ENCODE measurements around the gene PFN1.
A peak's percentile ranks its signal among the peaks of the same experiment; 100 is the strongest.

PFN1 gene

DNA sequence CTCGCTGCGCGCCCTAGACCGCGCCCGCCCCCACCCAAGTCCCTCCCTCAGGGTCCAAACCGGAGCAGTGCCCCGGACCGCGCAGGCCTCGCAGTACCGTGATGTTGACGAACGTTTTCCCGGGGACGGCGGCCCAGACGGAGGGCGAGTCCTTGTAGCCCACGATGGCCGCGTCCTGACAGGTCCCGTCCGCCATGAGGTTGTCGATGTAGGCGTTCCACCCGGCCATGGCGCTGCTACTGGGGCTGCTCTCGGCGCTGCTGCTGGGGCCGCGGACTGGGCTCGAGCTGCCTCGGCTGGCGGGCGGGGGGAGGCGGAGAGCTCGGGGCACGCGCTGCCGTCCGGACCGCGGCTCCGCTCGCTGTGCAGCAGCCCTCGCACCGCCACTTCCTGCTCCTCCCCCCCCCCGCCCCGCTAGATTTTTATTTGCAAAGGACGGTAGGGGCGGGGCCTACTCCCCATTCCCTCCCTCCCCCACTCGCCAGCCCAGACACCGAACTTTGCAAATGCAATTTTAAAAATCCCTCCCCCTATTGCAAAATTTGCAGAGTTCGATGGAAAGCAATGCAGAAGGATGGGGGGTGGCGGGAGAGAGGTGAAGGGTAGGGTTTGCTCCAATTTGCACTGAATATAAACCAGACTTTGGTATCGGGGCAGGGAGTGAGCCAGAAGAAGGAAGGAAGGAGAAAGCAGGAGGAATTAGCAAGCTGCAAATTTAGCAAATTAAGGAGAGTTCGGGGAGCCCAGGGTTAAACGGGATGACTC, at the start of gene PFN1:
TSS of gene PFN1 (minus strand) at position 365 of the 765 bp plus-strand sequence. CDS start at position 229, 136 bp downstream.
- peak; percentile 84 for DNase-seq (ENCODE audit: low read depth, low spot score)

DNA sequence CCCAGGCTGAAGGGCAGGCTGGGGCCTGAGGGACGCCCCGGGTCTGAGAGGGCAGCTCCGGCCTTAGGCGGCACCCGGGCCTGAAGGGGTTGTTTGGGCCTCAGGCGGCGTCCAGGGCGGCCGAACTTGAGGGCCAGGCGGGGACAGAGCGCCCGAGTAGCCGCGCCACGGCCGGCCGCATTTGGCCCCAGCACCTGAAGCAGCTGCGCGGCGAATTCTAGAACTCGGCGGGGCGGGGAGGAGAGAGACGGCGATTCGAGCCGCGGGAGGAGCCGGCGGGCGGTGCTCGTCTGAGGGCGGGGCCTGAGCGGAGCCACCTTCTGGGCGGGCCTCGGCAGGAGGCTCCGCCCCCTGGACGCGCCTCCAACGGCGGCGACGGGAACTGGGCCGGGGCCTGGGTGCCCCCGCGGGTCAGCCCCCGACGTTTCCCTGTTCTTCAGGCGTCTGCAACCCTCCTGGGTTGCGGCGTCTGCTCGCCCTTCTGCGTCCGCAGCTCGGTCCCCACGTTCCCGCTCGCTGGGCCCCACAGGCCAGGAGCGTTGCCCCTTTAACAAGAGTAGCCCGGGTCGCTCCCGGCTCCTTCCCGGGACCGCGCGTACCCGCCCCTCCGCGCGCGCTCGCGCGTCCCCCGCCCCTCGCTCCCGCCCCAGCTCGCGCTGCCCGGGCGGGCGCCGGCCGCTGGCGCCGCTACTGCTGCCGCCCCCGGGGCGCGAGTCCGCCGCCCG, 49.1 kb upstream of the PFN1 start, which contains the start of the genes INCA1 and KIF1C:
TSS of gene INCA1 (minus strand) at position 221 of the 725 bp plus-strand sequence. CDS start 3,085 bp downstream, outside the sequence.
TSS of gene KIF1C (plus strand) at position 649 of the 725 bp plus-strand sequence. CDS start 2,297 bp downstream, outside the sequence.
- DNase-seq (ENCODE audit: low read depth, low spot score): peak; percentile 50

DNA sequence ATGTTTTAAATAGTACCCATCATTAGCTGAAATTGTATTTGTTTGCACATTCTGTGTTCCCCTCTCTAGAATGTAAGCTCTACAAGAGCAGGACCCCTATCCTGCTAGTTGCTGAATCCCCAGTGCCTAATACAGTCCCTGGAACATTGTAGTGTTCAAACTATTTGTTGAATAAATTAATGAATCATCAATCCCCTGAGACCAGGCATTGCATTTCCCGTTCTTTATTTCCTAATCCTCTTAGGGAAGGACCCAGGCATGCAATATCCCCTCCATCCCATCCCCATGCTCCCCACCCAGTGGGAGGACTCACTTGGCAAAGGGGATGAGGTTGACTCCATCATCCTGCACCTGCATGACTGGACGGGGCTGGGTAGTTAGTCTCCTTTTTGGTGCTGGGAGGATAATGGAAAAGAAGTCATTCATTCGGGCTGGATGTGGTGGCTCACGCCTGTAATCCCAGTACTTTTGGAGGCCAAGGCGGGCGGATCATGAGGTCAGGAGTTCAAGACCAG, 45.8 kb upstream of the PFN1 start:
- DNase-seq (ENCODE audit: low read depth, low spot score): no peak

DNA sequence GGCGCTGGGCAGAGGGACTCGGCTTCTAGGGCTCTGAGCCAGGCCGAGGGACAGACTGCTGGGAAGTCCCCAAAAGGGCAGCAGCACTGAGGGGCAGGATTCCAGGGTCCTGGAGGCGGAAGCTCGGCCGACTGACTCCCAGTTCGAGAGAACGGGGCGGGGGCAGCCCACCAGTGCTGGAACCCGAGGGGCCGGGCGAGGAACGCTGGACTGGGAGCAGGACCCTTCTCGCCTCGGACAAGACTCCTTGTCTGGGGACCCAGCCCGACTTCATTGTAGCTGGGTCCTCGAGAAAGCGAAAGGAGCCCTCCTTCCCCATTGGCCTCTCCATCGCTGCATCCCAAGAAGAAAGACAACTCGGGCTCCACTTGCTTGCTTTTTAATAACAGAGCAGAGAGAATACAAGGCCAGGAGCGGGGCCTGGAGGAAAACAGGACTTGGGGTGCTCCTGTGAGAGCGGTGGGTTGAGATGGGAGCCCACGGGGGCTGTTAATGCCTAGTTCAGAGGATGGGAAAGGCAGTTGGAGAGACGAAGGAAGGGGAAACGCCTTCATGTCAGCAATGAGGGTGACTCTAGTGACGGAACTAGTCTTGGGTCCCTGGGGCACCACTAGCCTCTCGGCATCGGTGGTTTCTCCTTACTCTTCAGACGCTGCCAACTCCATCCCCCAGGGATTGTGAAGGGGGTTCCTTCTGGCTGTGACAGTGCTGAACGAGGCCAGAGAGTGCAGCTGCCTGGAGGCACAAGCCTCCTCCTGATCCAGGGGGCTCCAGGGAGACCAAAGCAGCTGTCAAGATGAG, 39.6 kb upstream of the PFN1 start:
- no peak for DNase-seq (ENCODE audit: low read depth, low spot score)

DNA sequence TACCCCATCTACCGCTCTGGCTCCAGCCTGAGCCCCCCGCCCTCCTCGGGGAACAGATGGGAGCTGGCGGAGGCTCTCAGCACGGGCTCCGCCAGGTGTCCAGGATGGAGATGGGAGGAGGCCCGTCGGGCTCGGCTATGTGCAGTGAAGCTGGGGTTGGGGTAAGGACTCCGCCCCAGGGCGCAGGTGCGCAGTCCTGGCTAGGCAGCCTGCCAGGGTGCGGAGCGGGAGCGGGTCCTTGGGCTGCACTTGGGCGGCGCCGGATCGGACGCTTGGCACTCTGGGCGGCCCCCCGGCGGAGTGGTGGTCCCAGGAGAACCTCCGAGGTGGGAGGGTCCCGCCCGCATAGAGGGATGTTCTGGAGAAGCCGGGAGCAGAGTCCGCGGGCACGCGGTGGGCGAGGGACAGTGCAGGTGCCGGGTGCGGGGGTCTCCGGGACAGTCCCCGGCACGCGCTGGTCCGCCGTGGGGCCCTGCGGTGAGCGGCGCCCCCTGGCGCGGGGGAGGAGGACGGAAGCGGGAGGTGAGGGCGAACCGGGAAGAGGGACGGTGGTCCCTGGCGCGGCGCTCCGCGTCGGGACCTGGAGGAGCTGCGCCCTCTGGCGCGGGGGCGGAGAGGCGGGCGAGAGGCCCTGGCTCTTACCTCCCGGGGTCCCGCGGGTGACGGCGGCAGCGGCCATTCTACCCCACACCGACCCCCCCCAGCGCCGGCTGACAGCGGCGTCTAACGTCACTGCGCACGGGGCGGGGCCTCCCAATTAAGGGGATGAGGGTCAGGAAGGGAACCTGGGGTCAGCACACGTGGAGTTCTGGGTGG, 38.8 kb upstream of the PFN1 start, which contains the start of gene CAMTA2:
TSS of gene CAMTA2 (minus strand) at position 725 of the 816 bp plus-strand sequence. CDS start 1,453 bp downstream, outside the sequence.
- no peak for DNase-seq (ENCODE audit: low read depth, low spot score)

DNA sequence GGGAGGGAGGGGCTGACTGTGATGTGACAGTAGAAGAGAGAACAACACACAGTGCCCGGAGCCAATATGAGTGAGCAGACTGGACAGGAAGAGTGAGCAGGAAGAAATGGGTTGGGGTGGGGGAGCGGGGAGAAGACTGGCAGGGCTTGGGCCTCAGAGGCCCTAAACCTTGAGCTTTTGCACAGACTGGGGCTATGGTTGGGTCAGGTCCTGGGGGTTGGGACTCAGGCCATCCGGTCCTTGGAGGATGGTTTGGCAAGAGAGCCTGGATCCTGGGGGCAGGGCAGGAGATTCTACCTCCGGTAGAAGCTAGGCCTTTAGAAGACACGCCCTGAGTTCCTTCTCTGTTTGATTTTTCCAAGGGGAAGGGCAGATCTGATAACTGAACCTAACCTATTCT, 38.1 kb upstream of the PFN1 start:
- DNase-seq (ENCODE audit: low read depth, low spot score): no peak

DNA sequence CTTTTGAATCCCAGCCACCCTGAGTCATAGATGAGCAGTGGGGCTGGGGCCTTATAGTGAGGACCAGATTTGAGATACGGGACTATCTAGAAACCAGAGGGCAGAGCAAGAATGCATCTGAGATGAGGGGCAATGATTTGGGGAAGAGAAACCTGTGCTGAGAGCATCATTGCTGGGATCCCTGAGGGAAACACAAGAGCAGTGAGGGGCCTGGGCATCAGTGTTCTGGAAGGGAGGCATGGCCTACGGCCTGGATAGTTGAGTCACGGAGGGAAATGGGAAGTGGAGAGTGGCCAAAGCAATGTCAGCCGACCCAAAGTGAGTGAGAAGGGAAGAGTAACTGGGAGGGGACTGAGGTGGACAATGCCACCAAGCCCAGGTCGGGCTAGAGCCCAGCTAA, 34.0 kb upstream of the PFN1 start:
- no peak for DNase-seq (ENCODE audit: low read depth, low spot score)

DNA sequence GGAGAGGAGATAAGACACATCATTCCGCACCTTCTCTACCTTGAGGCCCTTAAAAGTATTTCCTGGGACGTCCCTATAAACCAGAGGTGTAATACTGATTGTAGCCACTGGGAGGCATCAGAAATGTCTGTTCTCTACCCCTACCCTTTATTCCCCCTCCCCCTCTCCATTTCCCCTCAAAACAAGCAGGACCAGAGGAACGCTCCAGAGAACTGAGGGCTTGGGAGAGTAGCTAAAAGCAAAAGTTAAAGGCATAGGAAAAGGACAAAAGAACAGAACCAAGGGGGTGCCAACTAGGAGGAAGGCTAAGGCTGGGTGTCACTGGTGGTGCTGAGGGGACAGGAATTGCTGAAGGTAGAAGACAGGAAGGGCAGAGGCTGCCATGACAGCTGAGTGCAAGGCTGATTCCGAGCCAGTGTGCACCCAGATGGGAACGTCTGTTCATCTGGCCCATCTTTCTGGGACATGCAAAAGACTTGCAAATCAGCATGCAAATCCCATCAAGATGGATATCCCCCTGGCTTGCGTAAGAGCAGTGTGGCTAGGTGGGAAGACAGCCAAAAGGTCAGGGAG, 32.4 kb upstream of the PFN1 start:
- DNase-seq (ENCODE audit: low read depth, low spot score): no peak

DNA sequence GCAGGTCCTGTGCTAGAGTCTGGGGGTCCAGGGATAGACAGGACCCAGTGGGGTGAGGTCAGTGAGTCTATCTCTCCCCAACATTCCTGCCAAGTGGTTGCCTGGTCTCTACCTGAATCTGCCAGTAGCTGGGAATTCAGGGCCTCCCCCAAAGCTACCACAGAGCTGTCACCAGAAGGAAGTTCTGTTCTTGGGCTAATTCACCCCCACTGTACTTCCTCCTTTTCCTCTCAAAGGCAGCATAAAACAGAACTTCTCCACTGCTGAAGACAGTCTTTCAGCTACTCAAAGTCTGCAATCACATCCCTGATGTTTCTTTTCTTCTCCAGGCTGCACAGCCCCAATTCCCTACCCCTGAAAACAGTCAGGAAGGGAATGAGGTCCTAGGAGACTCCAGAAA, 30.4 kb upstream of the PFN1 start:
- no peak for DNase-seq (ENCODE audit: low read depth, low spot score)

DNA sequence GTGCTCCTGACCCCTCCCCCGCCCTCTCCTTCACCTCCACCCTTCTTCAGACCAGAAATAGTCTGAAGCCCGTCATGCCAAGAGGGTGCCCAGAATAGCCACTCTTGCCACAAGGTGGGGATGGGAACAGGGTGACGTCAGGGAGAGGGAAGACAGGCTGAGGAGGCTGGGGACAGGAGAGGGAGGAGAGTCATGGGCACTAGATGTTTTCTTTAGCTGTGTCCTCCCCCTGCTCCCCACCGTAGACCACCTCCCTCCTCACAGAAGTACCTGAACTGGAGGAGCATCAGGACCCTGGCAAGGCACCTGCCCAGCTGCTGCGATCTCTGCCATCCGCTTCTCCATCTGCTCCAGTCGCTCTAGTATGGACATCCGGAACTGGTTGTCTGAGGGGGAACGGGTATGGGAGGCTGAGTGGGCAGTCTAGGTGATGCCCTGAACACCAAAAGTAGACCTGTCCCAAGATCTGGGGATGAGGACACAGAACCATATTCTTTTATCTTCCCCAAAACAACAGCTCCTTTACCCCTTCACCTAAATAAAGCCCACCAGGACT, 25.9 kb upstream of the PFN1 start:
- no peak for DNase-seq (ENCODE audit: low read depth, low spot score)

DNA sequence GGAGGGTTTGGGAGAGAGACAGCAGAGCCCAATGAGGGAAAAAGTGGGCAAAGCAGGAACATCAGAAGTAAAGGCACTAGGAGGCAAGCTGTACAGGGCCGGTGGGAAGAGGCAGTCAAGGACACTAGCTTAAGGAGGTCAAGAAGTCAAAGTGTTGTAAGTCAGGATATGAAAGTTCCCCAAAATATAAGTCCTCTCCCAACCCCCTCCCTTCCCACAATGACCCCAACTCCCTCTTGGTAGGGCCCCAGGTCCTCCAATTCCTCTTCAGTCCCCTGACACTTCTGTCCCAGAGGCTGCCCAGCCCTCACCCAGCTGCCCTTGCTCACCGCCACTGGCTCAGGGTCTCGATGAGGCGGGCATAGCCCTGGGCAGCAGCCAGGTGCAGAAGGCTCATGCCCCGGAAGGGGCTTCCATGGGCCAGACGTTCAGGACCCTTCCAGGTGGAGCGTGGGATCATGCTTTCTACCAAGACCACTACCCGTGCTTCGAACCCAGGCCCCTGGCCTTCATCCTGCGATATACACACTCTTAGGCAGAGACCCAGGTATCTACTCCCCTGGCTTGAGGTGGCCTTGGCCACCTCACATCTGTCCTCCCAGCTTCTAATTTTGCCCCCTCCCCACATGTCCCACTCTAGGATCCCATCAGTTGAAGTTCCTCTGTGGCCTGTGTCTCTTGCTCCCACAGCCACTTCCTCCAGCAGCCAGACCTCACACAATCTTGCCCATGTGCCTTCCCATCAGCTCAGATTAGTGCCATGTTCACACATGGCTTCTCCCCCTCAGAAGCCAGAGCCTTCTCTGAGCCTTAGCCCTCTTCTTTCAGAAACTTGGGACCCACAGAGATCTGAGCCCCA, 25.2 kb upstream of the PFN1 start:
- DNase-seq (ENCODE audit: low read depth, low spot score): no peak

DNA sequence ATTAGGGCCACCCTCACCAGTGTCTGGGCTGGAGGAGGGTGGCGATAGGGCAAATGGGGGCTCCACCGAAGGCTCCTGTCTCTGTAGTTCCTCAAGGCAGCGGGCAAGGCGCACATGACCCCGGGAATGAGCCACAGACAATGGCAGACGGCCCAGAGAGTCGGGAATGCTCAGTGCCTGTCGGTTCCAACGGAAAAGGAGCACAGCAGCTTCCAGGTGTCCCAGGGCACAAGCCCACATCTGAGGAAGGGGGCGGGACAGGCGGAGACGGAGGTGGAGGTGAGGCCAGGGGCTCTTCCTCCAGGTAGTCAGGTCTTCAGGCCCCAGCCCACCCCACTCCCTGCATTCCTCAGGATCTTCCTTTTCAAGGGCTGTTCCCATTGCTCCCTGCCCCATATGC, 24.4 kb upstream of the PFN1 start:
- no peak for DNase-seq (ENCODE audit: low read depth, low spot score)

DNA sequence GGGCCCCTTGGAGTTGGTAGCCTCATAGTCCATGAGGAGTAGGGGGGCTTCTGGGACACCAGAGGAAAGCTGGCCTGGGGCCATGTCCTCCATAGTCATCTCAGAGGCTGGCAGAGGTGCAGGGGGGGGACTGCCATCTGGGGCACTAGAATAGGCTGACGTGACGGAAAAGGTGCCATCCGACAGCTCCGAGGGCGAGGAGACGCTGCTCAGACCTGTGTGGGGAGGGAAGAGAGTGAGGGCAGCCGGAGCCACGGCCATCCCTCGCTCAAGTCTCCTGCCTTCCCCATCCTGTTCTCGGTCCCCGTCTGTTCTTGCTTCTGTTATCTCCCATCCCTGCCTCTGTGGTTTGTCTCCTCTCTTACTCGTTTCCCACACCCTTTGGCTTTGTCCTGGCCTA, 24.0 kb upstream of the PFN1 start:
- DNase-seq (ENCODE audit: low read depth, low spot score): no peak

DNA sequence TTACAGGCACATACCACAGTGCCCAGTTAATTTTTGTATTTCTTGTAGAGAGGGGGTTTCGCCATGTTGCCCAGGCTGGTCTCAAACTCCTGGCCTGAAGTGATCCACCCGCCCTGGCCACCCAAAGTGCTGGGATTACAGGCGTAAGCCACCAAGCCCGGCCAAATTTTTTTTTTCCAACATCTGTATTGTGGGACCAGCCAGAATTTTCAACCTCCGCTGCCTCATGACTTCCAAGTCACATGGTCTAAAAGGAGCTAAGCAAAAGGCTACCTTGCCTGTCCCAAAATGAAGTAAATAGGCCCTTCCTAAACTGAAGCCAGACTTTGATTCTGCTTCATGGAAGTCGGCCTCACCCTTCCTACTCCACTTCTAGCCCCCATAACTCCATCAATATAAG, 23.5 kb upstream of the PFN1 start:
- DNase-seq (ENCODE audit: low read depth, low spot score): no peak

DNA sequence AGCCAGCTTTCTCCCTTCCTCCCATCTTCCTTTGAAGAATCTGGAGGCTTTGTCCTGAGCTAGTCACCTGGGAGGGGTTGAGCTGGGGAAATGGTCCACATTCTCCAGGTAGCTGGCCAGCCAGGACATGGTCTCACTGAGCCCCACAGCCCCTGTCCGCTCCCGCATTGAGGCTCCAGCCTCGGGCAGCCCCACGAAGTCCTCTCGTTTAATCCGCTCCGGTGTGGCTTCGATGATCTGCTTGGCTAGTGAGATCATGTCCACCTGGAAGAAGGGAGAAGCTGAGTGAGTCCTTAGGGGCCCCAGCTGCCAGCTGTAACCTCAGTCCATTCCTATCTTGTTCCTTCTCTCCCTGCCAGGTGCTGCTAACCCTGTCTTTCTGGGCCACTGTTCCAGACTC, 21.9 kb upstream of the PFN1 start:
- DNase-seq (ENCODE audit: low read depth, low spot score): no peak

DNA sequence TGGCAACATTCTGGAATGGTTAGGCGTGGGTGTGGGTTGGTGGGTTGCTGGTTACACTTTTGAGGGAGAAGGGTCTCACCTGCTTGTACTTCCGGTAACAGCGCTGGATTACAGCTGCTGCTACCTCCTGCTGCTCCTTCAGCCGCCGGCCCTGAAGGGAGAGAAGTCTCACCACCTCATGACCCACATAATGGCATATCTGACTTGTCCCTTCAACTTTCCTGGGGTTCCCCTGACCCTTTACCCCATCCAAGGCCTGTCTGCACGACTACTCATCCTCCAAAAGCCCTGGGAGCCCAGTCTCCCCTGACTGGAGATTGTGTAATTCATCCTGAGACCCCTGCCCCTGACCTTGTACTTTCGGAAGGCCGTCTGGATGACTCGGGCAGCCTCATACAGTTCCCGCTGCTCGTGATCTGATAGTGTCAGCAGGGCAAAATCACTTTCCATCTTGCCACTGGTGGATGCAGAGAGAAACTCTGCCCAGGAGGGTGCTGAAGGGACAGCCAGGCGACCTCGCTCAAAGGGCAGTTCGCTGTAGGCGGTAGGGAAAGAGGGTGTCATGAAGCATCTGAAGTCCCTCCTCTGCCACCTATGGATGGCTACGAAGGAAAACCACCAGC, 21.3 kb upstream of the PFN1 start:
- DNase-seq (ENCODE audit: low read depth, low spot score): no peak

DNA sequence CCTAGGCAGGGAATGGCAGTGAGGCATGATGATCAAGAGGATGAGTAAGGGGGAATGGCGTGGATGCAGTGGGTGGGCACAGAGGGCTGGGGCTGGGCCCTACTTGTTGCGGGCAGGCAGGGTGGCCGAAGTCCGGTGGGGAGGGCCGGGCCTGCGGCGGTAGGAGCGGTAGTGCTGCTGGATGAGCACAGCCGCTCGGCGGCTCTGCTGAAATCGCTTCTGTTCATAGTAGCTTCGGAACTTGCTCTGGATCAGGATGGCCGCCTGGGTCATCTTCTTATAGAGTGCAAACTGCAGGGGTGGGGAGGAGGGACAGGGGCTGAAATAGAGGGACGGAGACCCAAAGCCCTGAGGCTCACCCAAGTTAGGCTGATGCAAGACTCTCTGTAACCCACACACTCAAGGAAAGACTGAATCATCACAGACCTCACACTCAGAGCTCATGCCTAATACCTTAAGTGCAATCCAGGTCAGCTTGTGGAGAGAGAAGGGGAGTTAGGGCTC, 20.8 kb upstream of the PFN1 start:
- no peak for DNase-seq (ENCODE audit: low read depth, low spot score)

DNA sequence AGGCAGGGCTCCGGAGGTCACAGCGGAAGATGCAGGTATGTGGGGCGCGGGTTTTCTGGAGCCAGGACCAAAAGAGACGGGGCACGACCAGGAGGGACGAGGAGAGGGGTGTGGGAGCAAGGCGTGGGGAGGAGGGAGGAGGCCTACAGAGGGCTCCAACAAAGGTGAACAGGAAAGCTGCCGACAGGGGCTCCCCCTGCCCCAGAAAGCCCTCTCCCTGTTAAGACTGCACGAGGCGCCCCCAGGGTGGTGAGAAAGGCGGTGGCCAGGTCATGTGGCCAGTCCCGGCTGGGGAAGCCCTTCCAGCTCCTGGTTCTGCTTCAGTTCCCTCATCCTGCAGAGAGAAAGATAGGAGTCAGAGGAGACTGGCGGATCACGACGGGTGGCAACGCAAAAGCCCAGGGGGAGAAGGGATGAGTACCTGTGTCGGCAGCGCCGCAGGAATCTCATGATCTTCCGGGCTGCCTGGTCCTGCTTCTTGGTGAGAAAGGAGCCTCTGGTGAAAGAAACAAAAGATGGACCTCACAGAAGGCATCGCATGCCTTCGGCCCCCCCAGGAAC, 20.2 kb upstream of the PFN1 start:
- no peak for DNase-seq (ENCODE audit: low read depth, low spot score)

Data from smooth muscle cell of the brain vasculature (primary cell).